ENCODE data around the gene PBX3.

DNA sequence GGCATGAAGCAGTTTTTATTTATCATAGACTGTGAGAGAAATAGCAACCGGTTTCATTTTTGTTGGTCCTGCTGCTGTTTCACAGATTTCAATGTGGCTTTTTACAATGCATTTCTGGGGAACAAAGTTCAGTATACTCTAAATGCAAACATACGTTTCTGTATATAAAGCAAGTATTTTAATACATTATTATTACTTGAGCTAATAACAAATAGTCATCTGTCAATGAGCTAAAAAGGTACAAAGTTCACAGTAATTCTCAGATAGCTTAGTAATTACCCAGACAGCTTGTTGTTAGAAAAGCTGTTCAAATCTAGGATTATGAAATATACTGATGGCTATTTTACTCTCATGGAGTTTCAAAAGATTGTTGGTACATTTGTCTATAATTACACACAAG lies 50.8 kb downstream of the PBX3 start:
- TF ChIP-seq EZH2phosphoT487 (IDR thresholded peaks at IDR 0.05; ENCODE audit: insufficient read depth, low read depth), result no peak
- no peak for TF ChIP-seq EZH2 (IDR thresholded peaks at IDR 0.05; ENCODE audit: insufficient read depth, poor library complexity, severe bottlenecking)
